ENCODE measurements around the gene CCDC6. TPM values are rescaled to one million over a fixed set of nuclear protein-coding genes. Genes with fewer than 3 reads are reported as not detected.

The CCDC6 gene
- polyA plus RNA-seq, 6 donors from 2014 or later: 7.8 to 20.9 (median 11.7) TPM

DNA sequence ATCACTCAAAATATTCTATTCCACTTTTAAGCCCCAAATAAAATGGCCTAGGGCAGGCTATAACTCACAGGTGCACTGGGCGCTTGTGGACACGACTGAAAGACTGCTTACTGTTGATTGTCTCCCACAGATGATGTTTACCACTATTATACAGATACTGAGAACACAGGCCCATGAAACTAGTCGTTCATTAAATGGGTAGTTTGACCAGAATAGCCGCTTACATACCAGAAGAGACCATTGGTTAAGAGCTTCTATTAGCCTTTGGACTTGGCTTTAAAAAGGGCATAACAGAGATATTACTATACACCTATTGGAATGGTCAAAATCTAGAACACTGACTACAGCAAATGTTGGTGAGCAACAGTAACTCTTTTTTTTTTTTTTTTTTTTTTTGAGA, 4.3 kb downstream of the CCDC6 start:
- no peak for DNase-seq
- Mint-ChIP-seq H3K27me3 (no peaks in the 10 kb centered on the region), H3K4me1 (peaks cover 70 to 85% (median 82%) of the 10 kb centered on the region in 3 donors), H3K4me3 (peak overlapping the region in 1 of 8 donors; percentile 12), H3K36me3 (peaks cover 0 to 4% of the 10 kb centered on the region in 2 donors), H3K9me3 (no peaks in the 10 kb centered on the region), H3K27ac (peak overlapping the region in 2 of 6 donors; percentile 35 to 44)
- ATAC-seq (ENCODE audit: low read depth in 2 of 2): no peak

DNA sequence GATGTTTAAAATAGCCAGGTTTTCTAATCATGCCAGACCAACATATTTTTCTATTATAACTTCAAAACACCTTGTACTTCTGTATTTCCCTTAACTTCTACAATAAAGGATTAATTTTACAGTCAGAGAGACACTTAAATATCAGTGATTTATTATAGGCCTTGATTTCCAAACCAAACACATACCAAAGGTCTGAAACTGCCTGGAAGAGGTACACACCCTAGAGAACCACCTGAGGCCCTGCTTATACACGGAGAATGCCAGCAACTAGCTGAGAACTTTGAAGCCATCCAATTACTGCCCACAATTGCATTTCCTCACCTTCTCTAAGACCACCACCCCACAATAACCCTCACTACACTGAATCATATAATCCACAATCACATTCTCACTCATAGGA, 4.9 kb downstream of the CCDC6 start:
- Mint-ChIP-seq H3K36me3 (peaks cover 0 to 4% of the 10 kb centered on the region in 2 donors), H3K4me1 (peaks cover 71 to 85% (median 82%) of the 10 kb centered on the region in 3 donors), H3K27ac (peak overlapping the region in 4 of 6 donors; percentile 37 to 74 (median 58)), H3K4me3 (peak overlapping the region in 1 of 8 donors; percentile 12), H3K27me3 (no peaks in the 10 kb centered on the region), H3K9me3 (no peaks in the 10 kb centered on the region)
- ATAC-seq (ENCODE audit: low read depth in 2 of 2) (no peak), DNase-seq (no peak)

GRCh38 chr10:59900048-59900727, 6.2 kb downstream of the CCDC6 start:
- DNase-seq (peak; percentile 62), ATAC-seq (ENCODE audit: low read depth in 2 of 2) (peak; percentile 78 to 85)
- Mint-ChIP-seq H3K4me1 (peaks cover 72 to 89% (median 80%) of the 10 kb centered on the region in 3 donors), H3K4me3 (peak overlapping the region; percentile 2 to 72 (median 55)), H3K27ac (peak overlapping the region in 5 of 6 donors; percentile 39 to 87 (median 80)), H3K36me3 (peaks cover 0 to 4% of the 10 kb centered on the region in 2 donors), H3K9me3 (no peaks in the 10 kb centered on the region), H3K27me3 (no peaks in the 10 kb centered on the region)

DNA sequence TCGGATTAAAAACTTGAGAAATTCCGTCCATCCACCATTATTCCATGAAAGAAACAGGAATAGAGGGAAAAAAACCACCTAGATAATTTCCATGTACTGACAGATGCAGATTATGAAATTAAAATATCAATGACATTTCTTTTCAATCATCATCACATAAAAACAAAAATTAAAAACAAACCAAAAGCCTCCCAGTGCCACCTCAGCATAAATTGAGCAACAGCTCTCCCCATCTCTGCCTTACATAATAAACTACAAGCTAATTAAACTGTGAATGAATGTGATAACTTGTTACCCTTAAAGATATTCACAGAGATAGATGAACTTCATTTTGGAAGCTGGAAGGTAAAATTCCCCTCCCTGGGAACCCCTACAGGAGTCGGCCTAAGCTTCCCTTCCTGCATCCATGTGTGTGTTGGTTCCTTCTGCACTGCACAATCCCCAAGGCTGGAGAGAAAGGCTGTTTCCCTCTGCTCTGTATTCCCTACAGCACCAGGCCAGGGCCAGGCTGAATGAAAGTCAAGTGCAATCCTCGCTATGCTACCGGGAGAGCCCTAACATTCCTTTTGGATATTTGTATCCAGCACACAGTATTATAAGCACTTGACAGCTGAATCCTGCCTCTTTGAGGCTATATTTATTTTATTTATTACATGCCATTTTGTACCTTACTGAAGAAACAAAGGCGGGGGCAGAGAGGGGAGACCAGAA, 8.1 kb downstream of the CCDC6 start:
- DNase-seq: no peak
- Mint-ChIP-seq H3K27ac (peak overlapping the region in 4 of 6 donors; percentile 8 to 73 (median 44)), H3K9me3 (no peaks in the 10 kb centered on the region), H3K27me3 (no peaks in the 10 kb centered on the region), H3K4me3 (peak overlapping the region in 1 of 8 donors; percentile 53), H3K4me1 (peaks cover 65 to 86% (median 76%) of the 10 kb centered on the region in 3 donors), H3K36me3 (peaks cover 0 to 4% of the 10 kb centered on the region in 2 donors)
- no peak for ATAC-seq (ENCODE audit: low read depth in 2 of 2)

DNA sequence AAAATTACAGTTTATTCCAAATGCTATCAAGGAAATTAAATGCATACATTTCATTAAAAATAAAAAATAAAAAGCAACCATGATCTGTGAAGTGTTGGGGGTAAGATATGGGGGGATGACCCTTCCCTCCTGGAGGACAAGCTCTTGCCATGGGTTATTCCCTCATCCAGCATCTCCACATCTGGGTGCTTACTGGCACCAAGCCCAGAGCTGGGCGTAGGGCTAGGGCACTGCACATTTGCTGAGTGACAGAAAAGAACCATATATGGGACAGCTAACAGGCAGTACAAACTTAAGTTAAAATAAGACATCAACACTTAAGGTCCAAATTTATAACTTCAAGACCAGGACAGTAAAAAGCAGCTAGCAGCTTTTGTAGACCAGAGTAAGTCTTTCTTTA, 10.2 kb downstream of the CCDC6 start:
- no peak for ATAC-seq (ENCODE audit: low read depth in 2 of 2)
- Mint-ChIP-seq H3K27ac (peak overlapping the region in 2 of 6 donors; percentile 37 to 93), H3K9me3 (no peaks in the 10 kb centered on the region), H3K4me1 (peaks cover 71 to 88% (median 81%) of the 10 kb centered on the region in 3 donors), H3K4me3 (no peak overlapping the region), H3K36me3 (peaks cover 0 to 4% of the 10 kb centered on the region in 2 donors), H3K27me3 (no peaks in the 10 kb centered on the region)
- no peak for DNase-seq

- Mint-ChIP-seq H3K4me1 (peaks cover 69 to 83% (median 78%) of the 10 kb centered on the region in 3 donors), H3K27ac (no peak overlapping the region), H3K36me3 (peaks cover 0 to 4% of the 10 kb centered on the region in 2 donors), H3K4me3 (no peak overlapping the region), H3K27me3 (no peaks in the 10 kb centered on the region), H3K9me3 (no peaks in the 10 kb centered on the region)
- DNase-seq: no peak
- no peak for ATAC-seq (ENCODE audit: low read depth in 2 of 2)
Observed at GRCh38 chr10:59895629-59896116, 10.7 kb downstream of the CCDC6 start.

GRCh38 chr10:59894114-59894513, 12.2 kb downstream of the CCDC6 start:
- H3K9me3 Mint-ChIP-seq: peaks cover 0 to 4% (median 0%) of the 10 kb centered on the region in 7 donors

DNA sequence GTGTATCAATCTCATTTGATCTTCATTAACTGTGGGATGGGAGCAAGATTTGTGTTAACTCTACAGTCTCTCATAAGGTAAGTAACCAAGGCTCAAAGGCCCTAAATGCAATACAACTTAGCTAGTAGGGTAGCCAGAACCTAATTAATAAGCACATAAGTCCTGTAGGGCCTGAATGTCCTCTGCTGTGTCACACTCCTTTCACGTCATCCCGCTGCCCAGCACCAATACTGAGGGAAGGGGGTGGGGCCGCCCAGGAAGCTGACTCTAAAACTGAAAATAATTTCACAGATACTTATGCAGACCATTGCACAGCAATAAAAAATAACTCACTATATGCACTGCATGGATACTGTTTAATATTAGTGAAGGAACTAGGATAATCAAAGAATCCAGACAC, 13.7 kb downstream of the CCDC6 start:
- Mint-ChIP-seq H3K4me1 (peaks cover 68 to 79% (median 72%) of the 10 kb centered on the region in 3 donors), H3K36me3 (peaks cover 2 to 11% of the 10 kb centered on the region in 2 donors), H3K27me3 (no peaks in the 10 kb centered on the region), H3K4me3 (peak overlapping the region in 5 of 8 donors; percentile 10 to 66 (median 19)), H3K27ac (peak overlapping the region in 3 of 6 donors; percentile 15 to 92 (median 48)), H3K9me3 (peaks cover 0 to 4% (median 0%) of the 10 kb centered on the region in 7 donors)
- DNase-seq: no peak
- no peak for ATAC-seq (ENCODE audit: low read depth in 2 of 2)

More at GRCh38 chr10:59894114-59894513, 12.2 kb downstream of the CCDC6 start:
- peaks cover 4 to 11% of the 10 kb centered on the region in 2 donors for H3K36me3 Mint-ChIP-seq
- no peaks in the 10 kb centered on the region for H3K27me3 Mint-ChIP-seq
- peaks cover 68 to 79% (median 76%) of the 10 kb centered on the region in 3 donors for H3K4me1 Mint-ChIP-seq
- DNase-seq (no peak), ATAC-seq (ENCODE audit: low read depth in 2 of 2) (no peak)
- H3K27ac Mint-ChIP-seq: peak overlapping the region in 4 of 6 donors; percentile 15 to 86 (median 52)
- peak overlapping the region in 2 of 8 donors; percentile 39 to 57 for H3K4me3 Mint-ChIP-seq

DNA sequence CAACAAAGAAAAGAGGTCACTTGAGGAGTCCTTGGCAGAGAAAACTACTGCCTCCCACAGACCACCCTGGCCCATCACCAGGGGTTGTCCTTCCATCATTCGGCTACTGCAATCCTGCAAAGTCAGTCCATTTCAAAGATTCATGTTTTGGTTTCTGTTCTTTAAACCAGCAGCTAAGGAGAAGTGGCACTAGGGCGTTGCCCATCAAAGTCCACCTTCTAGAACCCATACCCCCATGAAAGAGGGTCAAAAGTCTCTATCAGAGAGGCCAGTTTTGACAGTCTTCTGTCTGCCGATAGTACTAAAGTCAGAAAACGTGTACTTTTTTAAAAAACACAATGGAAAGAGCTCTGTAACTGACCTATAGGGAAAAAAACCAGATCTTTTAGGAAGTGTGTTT, 14.4 kb downstream of the CCDC6 start:
- H3K27ac Mint-ChIP-seq: peak overlapping the region in 5 of 6 donors; percentile 28 to 92 (median 48)
- peaks cover 67 to 82% (median 75%) of the 10 kb centered on the region in 3 donors for H3K4me1 Mint-ChIP-seq
- DNase-seq (no peak), ATAC-seq (ENCODE audit: low read depth in 2 of 2) (peak; percentile 28 to 35)
- peaks cover 0 to 4% (median 0%) of the 10 kb centered on the region in 7 donors for H3K9me3 Mint-ChIP-seq
- H3K27me3 Mint-ChIP-seq: no peaks in the 10 kb centered on the region
- peak overlapping the region in 7 of 8 donors; percentile 14 to 78 (median 46) for H3K4me3 Mint-ChIP-seq
- H3K36me3 Mint-ChIP-seq: peaks cover 0 to 11% of the 10 kb centered on the region in 2 donors

DNA sequence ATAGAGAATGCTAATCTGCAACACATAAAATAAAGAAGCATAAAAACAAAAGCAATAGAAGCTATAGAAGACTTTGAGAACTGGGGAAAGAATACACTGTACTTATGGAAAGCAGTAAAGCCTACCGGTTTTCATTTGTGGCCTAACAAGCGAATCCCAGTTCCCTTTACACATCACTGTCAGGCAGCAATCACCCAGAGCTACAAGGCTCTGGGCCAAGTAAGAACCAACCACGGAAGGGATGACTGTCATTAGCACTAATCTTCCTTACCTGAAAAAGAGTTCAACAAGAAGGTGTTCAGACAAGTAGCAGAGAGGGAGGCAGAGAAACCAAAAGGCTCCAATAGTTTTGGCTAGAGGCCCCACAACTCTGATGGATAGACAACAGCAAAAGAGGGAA, 15.0 kb downstream of the CCDC6 start:
- no peak for ATAC-seq (ENCODE audit: low read depth in 2 of 2)
- H3K9me3 Mint-ChIP-seq: peaks cover 0 to 4% (median 0%) of the 10 kb centered on the region in 7 donors

GRCh38 chr10:59888781-59889435, 17.4 kb downstream of the CCDC6 start:
- peak overlapping the region in 1 of 8 donors; percentile 1 for H3K4me3 Mint-ChIP-seq
- ATAC-seq (ENCODE audit: low read depth in 2 of 2) (no peak), DNase-seq (no peak)
- H3K9me3 Mint-ChIP-seq: peaks cover 0 to 4% (median 0%) of the 10 kb centered on the region in 7 donors
- no peaks in the 10 kb centered on the region for H3K27me3 Mint-ChIP-seq
- H3K4me1 Mint-ChIP-seq: peaks cover 79 to 92% (median 90%) of the 10 kb centered on the region in 3 donors
- peak overlapping the region in 2 of 6 donors; percentile 5 to 47 for H3K27ac Mint-ChIP-seq
- peaks cover 0 to 11% of the 10 kb centered on the region in 2 donors for H3K36me3 Mint-ChIP-seq

More for the DNA sequence above, 15.0 kb downstream of the CCDC6 start:
- H3K4me1 Mint-ChIP-seq: peaks cover 69 to 83% (median 77%) of the 10 kb centered on the region in 3 donors
- DNase-seq: no peak
- peak overlapping the region in 4 of 8 donors; percentile 42 to 67 (median 47) for H3K4me3 Mint-ChIP-seq
- H3K27me3 Mint-ChIP-seq: no peaks in the 10 kb centered on the region
- peaks cover 0 to 11% of the 10 kb centered on the region in 2 donors for H3K36me3 Mint-ChIP-seq
- H3K27ac Mint-ChIP-seq: peak overlapping the region in 5 of 6 donors; percentile 13 to 92 (median 44)

DNA sequence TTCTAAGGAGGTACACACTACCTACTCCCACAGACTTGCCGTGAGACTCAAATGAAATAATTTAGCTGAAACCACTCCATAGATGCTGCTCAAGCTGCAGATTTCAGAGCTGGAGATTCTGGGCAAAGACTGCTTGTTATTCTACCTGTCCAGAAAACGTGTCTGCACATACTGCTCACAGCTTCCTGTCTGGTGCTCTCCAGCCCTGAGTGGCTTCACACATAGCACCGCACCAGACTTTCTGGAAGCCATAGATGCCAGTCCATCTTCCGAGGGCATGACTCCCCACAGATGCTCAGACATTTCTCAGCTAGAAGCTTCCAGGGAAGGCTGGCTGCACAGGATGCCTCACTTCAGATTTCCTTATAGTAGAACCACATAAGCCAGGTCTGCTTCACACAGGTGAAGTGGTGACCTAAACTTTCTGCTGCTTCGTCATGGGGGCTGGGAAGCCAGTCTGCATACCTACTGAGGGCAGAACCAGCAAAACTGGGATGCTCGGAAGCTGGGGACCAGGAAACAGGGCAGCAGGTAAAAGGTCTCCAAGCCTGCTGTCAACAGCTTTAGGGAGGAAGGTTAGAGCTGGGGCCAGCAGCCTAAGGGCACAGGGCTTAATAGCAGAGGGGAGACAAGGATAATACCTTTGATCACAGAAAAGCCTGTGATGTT, 18.2 kb downstream of the CCDC6 start:
- no peaks in the 10 kb centered on the region for H3K27me3 Mint-ChIP-seq
- no peak for ATAC-seq (ENCODE audit: low read depth in 2 of 2)

More for the DNA sequence above, 18.2 kb downstream of the CCDC6 start:
- Mint-ChIP-seq H3K4me1 (peaks cover 80 to 92% (median 90%) of the 10 kb centered on the region in 3 donors), H3K27ac (peak overlapping the region in 1 of 6 donors; percentile 74), H3K36me3 (peaks cover 0 to 11% of the 10 kb centered on the region in 2 donors), H3K9me3 (peaks cover 0 to 4% (median 0%) of the 10 kb centered on the region in 7 donors), H3K4me3 (peak overlapping the region in 4 of 8 donors; percentile 23 to 66 (median 46))
- no peak for DNase-seq
